HG02970 (cell line): ENCODE measurements around the gene CD209.

Experiments used
- ATAC-seq: cut with Tn5 transposase; IDR thresholded peaks from one replicate; pipeline ENCODE4 v1.9.1; 2021; ENCODE audit warnings: mild to moderate bottlenecking, moderate library complexity, moderate number of reproducible peaks; ENCODE audit not compliant: unreplicated experiment, low FRiP score

Gene CD209

GRCh38 chr19:7739801-7740681 is 7.3 kb downstream of the CD209 start:
- no peak for ATAC-seq

DNA sequence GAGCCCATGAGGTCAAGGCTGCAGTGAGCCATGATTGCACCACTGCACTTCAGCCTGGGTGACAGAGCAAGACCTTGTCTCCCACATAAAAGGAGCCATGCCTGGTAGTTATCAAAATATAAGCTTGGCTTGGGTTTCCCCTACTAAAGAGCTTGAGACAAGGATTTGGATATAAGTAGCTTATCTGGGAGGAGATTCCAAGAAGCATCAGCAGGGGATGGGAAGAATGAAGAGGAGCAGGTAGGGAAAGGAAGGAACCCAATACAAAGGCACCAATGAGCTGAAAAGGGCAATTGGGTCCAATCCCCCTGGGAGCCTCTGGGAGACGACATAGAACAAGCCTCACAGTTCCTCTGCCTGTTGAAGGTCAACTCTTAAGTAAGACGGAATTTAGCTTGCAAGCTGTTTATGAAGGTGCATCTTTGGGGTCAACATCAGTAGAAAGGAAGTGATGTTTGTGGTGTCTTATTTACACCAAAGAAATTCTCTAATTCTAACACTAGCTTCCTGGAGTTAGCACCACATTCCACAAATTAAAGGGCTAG is 8.1 kb downstream of the CD209 start:
- no peak for ATAC-seq

GRCh38 chr19:7738023-7738422 is 9.3 kb downstream of the CD209 start:
- ATAC-seq, result no peak

- no peak for ATAC-seq
Observed at GRCh38 chr19:7737215-7737614, 10.1 kb downstream of the CD209 start.

GRCh38 chr19:7736148-7736547 is 11.2 kb downstream of the CD209 start:
- ATAC-seq, result no peak

DNA sequence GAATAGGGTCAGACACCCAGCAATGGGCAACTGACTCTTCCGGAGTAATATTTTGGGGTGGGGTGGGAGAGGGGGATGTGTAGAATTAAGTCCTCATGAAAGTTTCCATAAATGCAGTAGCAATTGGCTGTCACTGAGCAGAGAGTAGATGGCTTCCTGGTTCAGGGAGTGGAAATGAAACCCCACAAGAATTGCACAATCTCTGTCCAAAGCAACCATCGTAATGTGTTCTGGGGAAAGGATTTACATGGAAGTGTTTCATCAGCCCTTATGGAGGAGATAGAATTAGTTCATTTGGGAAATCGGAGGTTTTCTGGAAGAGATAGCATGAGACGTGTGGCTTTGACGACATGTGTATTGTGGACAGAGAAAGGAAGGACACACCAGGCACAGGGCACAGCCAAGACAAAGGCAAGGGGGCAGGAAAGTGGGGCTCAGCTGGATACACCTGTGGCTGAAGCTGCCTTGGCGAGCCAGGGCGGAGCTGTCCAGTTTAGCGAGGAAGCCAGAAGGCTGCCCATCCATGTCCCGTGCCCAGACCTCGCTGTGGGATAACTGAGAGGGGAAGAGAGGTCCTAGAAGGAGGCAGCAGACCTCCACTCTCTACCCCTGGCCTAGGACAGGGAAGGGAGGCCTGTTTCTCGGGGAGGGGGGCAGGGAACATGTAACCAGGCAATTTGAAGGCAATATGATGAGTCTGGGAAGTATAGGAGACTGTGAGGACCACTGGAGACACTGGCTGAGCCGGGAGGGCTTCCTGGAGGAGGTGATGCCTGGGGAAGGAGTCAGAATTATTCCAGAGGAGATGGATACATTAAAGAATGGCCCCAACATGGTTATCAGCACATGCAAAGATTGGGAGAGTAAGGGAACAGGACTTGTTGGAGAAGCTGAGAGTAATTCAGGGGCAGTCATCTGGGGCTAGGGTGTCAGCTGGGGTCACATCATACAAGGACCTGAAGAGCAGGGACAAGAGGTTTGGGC is 12.8 kb downstream of the CD209 start:
- no peak for ATAC-seq

GRCh38 chr19:7733376-7733775 is 14.0 kb downstream of the CD209 start:
- no peak for ATAC-seq

DNA sequence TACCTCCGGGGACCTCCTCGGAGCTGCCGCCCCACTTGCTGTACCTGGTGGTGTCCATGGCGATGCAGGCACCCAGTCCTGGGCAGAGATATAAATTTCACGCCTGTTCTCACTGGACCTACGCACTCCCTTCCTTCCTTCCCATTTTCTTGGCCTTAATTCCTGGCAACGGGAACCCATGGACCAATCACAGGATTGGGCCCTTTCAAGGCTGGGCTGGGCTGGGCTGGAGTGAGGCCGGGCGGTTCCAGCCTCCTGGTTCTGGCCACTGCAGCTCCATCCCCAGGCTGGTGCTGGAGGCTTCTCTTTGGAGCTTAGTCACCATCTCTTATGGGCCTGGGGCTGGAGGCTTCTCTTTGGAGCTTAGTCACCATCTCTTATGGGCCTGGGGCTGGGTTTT is 15.3 kb downstream of the CD209 start, which contains the start of gene CLEC4G:
TSS of gene CLEC4G (minus strand) at position 66 of the 400 bp plus-strand sequence. CDS start at position 58, 8 bp downstream.
- no peak for ATAC-seq

DNA sequence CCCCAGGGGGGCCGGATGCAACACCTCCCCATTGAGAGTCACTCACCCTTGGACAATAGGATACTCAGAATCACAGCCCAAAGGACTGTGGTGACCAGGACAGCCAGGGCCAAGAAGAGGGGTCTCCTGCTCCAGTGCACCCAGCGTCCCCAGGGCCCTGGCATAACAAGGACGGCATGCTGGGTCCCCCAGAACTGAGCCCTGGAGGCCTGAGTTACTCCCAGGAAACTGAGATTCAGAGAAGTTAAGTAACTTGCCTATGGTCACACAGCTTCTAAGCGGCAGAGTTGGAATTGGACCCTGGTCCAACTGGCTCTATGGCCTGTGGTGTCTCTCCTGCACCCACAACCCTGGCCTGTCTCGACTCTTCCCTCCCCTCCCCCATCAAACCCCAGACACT is 15.7 kb downstream of the CD209 start:
- ATAC-seq, result no peak

- ATAC-seq, result no peak
Observed at GRCh38 chr19:7731218-7731595, 16.1 kb downstream of the CD209 start.

DNA sequence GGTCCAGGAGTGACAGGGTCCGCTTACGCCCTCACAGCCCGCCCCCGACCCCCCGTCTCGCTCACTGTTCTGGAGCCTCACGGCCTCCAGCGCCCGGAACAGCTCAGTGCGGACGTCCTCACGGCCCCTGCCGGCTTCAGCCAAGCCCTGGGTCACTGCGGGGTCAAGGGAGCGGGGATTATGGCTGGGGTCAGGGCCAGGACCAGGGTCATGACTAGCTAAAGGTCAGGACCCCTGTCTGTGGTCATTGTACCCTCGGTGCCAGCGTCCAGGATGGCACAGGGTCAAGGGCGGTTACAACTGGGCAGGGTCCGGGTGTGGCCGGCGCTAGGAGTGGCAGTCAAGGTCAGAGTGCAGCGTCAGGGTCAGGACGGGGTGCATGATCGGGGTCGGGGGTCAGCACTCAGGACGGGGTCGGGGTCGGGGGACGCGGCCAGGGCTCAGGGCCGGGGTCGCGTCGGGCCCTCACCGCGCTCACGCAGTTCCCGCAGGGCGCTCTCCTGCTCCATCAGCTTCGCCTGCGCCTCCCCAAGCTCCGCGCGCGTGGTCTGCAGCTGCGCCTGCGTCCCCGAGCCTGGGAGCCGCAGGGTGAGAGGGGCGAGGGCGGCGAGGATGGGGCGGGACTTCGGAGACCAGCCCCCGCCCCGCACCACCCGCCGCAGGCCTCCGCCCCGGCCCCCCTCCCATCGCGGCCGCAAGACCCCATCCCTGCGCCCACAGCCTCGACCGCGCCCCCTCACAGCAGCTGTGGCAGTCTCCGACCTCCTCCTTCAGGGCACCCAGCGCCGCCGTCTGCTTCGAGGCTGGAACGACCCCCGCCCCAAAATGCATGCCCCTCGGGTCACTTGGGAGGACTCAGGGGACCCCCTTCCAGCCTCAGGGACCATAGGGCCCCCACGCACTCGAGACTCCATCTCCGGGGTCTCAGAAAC is 16.8 kb downstream of the CD209 start:
- no peak for ATAC-seq

DNA sequence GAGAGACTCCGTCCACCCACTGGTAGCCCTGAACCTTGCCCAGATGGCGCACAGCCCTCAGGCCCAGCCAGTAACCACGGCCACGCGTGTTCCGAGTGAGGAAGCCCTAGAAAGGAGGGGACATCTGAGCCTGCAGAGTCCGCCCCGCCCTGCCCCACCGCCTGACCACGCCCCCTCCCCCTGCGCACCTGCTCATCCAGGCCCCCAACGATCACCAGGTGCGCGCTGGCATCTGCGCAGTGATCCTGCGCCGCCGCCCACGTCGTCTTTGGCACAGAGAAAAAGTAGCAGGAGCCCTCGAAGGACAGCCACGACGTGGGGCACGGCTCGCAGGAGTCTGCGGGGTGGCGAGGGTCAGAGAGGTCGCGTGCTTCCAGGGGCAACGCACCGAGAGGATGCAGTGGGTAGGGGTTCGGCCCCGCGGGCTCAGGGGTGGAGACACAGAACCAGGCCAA is 17.5 kb downstream of the CD209 start:
- ATAC-seq, result no peak

DNA sequence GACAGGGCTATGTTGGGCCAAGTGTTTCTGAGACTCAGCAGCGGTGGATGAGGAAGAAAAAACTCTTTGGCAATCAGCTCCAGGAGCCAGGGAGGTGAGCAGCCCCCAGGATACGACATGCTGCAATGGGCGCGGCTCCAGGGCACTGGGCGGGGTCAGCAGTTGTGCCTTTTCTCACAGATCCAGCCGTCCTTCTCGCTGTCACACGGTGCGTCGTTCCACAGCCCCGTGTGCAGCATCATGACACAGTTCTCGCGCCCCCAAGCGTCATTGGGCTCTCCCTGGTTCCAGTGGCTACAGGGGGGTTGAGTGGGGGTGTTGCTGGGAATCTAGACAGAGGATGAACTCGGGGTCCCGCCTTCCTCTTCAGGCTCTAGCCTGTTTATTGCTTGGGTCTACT is 18.1 kb downstream of the CD209 start:
- no peak for ATAC-seq

DNA sequence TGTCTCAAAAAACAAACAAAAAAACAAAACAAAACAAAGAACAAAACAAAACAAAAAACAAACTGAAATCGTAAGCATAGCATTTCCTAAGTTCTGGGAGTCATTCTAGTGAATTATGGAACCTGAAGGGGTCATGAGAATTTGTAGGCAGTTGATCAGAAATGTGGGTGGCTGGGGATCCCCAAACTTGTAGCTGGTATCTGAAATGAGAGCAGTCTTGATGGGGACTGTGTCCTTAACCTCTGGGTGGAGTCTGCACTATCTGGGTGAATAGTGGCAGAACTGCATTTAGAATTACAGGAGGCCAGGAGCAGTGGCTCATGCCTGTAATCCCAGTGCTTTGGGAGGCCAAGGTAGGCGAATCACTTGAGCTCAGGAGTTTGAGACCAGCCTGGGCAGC is 21.5 kb downstream of the CD209 start:
- ATAC-seq, result no peak

DNA sequence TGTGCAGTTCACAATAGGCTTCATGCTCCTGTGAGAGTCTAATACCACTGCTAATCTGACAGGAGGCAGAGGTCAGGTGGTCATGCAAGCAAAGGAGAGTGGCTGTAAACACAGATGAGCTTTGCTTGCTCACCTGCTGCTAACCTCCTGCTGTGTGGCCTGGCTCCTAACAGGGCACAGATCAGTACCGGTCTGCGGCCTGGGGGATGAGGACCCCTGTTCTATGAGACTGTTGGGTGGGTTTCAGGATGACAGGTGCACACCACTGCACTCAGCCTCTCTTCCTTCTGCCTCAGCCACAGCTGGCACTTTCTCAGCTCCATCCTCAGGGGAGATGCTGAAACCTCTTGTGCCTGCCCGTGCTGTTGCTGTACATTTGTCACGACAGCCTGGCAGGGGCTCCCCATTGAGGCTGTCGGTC is 25.1 kb downstream of the CD209 start:
- no peak for ATAC-seq

- ATAC-seq, result no peak
Observed at GRCh38 chr19:7720351-7720750, 27.0 kb downstream of the CD209 start.

- ATAC-seq, result no peak
Observed at GRCh38 chr19:7718668-7719067, 28.7 kb downstream of the CD209 start.

DNA sequence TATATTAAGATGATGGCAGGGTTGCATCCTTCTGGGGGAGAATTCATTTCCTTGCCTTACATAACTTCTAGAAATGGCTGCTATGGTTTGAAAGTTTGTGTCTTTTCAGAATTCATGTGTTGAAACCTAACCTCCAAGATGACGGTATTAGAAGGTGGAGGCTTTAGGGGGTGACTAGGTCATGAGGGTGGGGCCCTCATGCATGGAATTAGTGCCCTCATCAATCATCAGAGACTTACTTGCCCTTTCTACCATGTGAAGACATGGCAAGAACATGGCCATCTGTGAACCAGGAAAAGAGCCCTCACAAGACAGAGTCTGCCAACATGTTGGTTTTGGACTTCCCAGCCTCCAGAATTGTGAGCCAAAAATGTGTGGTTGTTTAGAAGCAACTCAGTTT is 30.6 kb downstream of the CD209 start:
- ATAC-seq, result no peak

GRCh38 chr19:7715671-7716070 is 31.7 kb downstream of the CD209 start:
- ATAC-seq, result no peak

DNA sequence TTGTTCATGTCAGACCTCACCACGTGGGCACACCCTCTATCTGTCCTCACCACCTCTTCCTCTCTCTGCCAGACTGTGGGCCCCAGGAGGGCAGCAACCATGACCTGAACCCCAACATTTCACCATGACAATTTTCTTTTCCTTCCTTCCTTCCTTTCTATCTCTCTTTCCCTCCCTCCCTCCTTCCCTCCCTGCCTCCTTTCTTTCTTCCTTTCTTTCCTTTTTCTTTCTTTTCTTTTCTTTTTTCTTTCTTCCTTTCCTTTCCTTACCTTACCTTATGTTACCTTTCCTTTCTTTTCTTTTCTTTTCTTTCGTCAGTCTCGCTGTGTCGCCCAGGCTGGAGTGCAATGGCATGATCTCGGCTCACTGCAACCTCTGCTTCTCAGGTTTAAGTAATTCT is 36.7 kb downstream of the CD209 start:
- ATAC-seq, result no peak
